Transverse colon (tissue), 3 donors: ENCODE data around the gene ZSCAN22.

ENCODE experiments used
- EP300 ChIP-seq: sonication (generic); formaldehyde crosslinking; IDR thresholded peaks from one replicate; pipeline ENCODE4 v1.6.1; 2017; ENCODE audit warnings: antibody characterized with exemption, low read depth
- TF ChIP-seq, protein P1 (sequence below), 5 experiments: fragments of 200-600 bp in 3 of 5; fragments of 450-650 bp in 2 of 5; sonication (generic) in 3 of 5; IDR thresholded peaks; 1 replicate in 2 of 5; 2 replicates in 3 of 5; pipeline ENCODE4 v1.5.1; 2016 to 2017; ENCODE audit warnings: antibody characterized with exemption in 5 of 5, inconsistent platforms in 3 of 5, mild to moderate bottlenecking in 2 of 5, moderate library complexity in 1 of 5

DNA sequence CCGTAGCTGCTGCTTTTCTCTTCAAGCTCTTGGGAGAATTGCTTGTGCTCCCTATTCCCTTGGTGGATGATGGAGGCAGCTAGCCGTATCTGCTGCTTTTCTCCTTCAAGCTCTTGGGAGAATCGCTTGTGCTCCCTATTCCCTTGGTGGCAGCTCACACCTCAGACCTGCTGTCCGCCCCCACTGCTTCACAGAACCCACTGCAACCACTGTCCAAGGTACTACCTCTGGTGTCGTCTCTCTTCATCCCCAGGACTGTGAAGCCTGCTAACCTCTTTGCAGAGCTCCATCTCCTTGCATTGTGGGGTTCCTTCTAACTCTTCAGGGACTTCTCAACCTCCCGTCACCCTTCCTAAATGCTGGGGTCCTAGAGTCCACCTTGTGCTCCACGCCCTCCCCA, 26.2 kb upstream of the ZSCAN22 start:
- TF ChIP-seq, protein P1, sequence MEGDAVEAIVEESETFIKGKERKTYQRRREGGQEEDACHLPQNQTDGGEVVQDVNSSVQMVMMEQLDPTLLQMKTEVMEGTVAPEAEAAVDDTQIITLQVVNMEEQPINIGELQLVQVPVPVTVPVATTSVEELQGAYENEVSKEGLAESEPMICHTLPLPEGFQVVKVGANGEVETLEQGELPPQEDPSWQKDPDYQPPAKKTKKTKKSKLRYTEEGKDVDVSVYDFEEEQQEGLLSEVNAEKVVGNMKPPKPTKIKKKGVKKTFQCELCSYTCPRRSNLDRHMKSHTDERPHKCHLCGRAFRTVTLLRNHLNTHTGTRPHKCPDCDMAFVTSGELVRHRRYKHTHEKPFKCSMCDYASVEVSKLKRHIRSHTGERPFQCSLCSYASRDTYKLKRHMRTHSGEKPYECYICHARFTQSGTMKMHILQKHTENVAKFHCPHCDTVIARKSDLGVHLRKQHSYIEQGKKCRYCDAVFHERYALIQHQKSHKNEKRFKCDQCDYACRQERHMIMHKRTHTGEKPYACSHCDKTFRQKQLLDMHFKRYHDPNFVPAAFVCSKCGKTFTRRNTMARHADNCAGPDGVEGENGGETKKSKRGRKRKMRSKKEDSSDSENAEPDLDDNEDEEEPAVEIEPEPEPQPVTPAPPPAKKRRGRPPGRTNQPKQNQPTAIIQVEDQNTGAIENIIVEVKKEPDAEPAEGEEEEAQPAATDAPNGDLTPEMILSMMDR (IDR thresholded peaks at IDR 0.05) = no peak
- TF ChIP-seq EP300 = no peak
